ENCODE results near the gene ACVR1.

The ACVR1 gene

DNA sequence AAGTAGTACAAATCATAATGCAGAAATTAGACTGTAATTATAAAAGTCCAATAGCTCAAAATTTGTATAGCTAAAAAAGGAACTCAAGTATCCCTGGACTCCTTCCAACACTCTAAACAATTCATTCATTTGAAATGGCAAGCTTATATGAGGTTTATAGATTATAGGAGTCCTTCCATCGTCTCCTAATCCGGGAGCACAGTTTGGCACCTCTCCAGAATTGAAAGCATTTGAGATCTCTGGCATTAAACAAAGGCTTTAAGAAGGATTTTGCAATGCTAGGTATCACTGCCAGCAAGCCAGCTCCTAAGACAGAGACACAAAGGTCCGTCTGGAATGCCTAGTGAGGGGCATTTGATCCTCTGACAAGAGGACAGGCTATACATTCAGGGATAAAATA is 90.9 kb downstream of the ACVR1 start:
- H3K36me3 ChIP-seq (replicated peaks), result no peaks in the 10 kb centered on the region
- no peak overlapping the region for H3K27ac ChIP-seq
- no peaks in the 10 kb centered on the region for H3K27me3 ChIP-seq (replicated peaks)
- no peak for DNase-seq
- in situ Hi-C loops (cut with HindIII; ENCODE audit: low pct_ligation_motif_present, low sequenced_read_pairs), result loop anchor here (25.0 kb wide), 1 partner anchor 227 kb away; no protein-coding TSS in a partner anchor
- H3K4me3 ChIP-seq (ENCODE audit: low read depth, low read length), result no peak overlapping the region
- no peak for TF ChIP-seq CTCF (IDR thresholded peaks at IDR 0.05; ENCODE audit: low read depth, low read length, missing control alignments)

GRCh38 chr2:157784823-157785175 is 91.3 kb downstream of the ACVR1 start:
- no peak for DNase-seq
- in situ Hi-C loops (cut with HindIII; ENCODE audit: low pct_ligation_motif_present, low sequenced_read_pairs), result loop anchor here (25.0 kb wide), 1 partner anchor 228 kb away; no protein-coding TSS in a partner anchor
- no peaks in the 10 kb centered on the region for H3K36me3 ChIP-seq (replicated peaks)
- no peaks in the 10 kb centered on the region for H3K27me3 ChIP-seq (replicated peaks)
- no peak for TF ChIP-seq CTCF (IDR thresholded peaks at IDR 0.05; ENCODE audit: low read depth, low read length, missing control alignments)
- H3K27ac ChIP-seq, result peak overlapping the region; percentile 34
- H3K4me3 ChIP-seq (ENCODE audit: low read depth, low read length), result no peak overlapping the region

DNA sequence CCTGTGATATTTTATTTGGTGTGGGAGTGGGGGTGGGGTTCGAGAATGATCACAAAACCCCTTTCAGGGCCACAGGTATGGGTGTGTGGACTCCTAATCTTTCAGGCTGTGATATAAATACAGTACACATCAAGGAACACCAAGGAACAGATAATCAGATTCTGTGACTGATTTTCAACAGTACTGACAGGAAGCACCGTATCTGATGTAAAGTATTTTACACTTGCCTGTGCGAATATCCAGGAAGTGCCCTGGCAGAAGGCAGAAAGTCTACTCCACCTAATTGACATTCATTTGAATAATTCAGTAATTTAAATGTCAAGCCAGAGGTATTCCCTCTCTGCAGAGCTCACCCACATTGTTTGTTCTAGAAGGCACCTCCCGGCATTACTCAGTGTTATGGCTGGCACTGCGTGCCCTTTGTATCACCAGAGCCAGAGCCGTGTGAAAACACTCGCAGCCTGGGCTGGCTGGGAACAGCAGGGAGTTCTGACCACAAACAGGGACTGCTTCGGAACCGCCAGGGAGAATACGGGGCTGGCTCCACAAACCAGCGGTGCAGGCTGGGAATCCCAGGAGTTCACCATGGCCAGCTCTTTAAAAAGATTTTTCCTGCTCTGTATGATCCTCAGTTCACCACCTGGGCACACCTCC is 91.8 kb downstream of the ACVR1 start:
- no peak for TF ChIP-seq CTCF (IDR thresholded peaks at IDR 0.05; ENCODE audit: low read depth, low read length, missing control alignments)
- Histone ChIP-seq H3K27ac (peak overlapping the region; percentile 34), H3K27me3 (replicated peaks) (no peaks in the 10 kb centered on the region), H3K4me3 (ENCODE audit: low read depth, low read length) (no peak overlapping the region), H3K36me3 (replicated peaks) (no peaks in the 10 kb centered on the region)
- in situ Hi-C loops (cut with HindIII; ENCODE audit: low pct_ligation_motif_present, low sequenced_read_pairs), result loop anchor here (25.0 kb wide), 1 partner anchor 228 kb away; no protein-coding TSS in a partner anchor
- peak; percentile 64 for DNase-seq

GRCh38 chr2:157783245-157783644 is 92.9 kb downstream of the ACVR1 start:
- in situ Hi-C loops (cut with HindIII; ENCODE audit: low pct_ligation_motif_present, low sequenced_read_pairs), result loop anchor here (25.0 kb wide), 1 partner anchor 229 kb away; no protein-coding TSS in a partner anchor

GRCh38 chr2:157782057-157782845 is 93.9 kb downstream of the ACVR1 start:
- Histone ChIP-seq H3K4me3 (ENCODE audit: low read depth, low read length) (no peak overlapping the region), H3K36me3 (replicated peaks) (peaks cover 3% of the 10 kb centered on the region), H3K27ac (no peak overlapping the region), H3K27me3 (replicated peaks) (no peaks in the 10 kb centered on the region)
- in situ Hi-C loops (cut with HindIII; ENCODE audit: low pct_ligation_motif_present, low sequenced_read_pairs), result loop anchor here (25.0 kb wide), 1 partner anchor 230 kb away; no protein-coding TSS in a partner anchor
- DNase-seq, result peak; percentile 18
- TF ChIP-seq CTCF (IDR thresholded peaks at IDR 0.05; ENCODE audit: low read depth, low read length, missing control alignments), result peak; percentile 62

More at GRCh38 chr2:157783245-157783644, 92.9 kb downstream of the ACVR1 start:
- no peaks in the 10 kb centered on the region for H3K36me3 ChIP-seq (replicated peaks)
- no peak for DNase-seq
- H3K27me3 ChIP-seq (replicated peaks), result no peaks in the 10 kb centered on the region
- H3K4me3 ChIP-seq (ENCODE audit: low read depth, low read length), result no peak overlapping the region
- H3K27ac ChIP-seq, result no peak overlapping the region
- no peak for TF ChIP-seq CTCF (IDR thresholded peaks at IDR 0.05; ENCODE audit: low read depth, low read length, missing control alignments)
